Measurements from ENCODE around the gene IP6K1. TPM values are rescaled to one million over a fixed set of nuclear protein-coding genes. Genes with fewer than 3 reads are reported as not detected.

Gene IP6K1
- total RNA-seq, 1 donor from 2014 or later, result 37.7 TPM

- peaks cover 1% of the 10 kb centered on the region for H3K36me3 ChIP-seq (ENCODE audit: control insufficient read depth, insufficient read depth, low read length)
Measured at GRCh38 chr3:49717959-49718857, 68.1 kb downstream of the IP6K1 start.

GRCh38 chr3:49717211-49717958, 69.0 kb downstream of the IP6K1 start:
- no peak for DNase-seq (ENCODE audit: low read depth)

More at GRCh38 chr3:49717959-49718857, 68.1 kb downstream of the IP6K1 start:
- TF ChIP-seq CTCF (IDR thresholded peaks at IDR 0.05; ENCODE audit: insufficient read depth, low read length, poor library complexity, severe bottlenecking), result no peak
- Histone ChIP-seq H3K27me3 (ENCODE audit: control insufficient read depth, insufficient read depth, low read length) (peaks cover 11% of the 10 kb centered on the region), H3K4me3 (ENCODE audit: low read depth, low read length) (no peak overlapping the region)
- no peak for DNase-seq (ENCODE audit: low read depth)

GRCh38 chr3:49716691-49717210, 69.6 kb downstream of the IP6K1 start:
- no peak for DNase-seq (ENCODE audit: low read depth)
- TF ChIP-seq CTCF (IDR thresholded peaks at IDR 0.05; ENCODE audit: insufficient read depth, low read length, poor library complexity, severe bottlenecking), result no peak
- Histone ChIP-seq H3K4me3 (ENCODE audit: low read depth, low read length) (no peak overlapping the region), H3K36me3 (ENCODE audit: control insufficient read depth, insufficient read depth, low read length) (no peaks in the 10 kb centered on the region), H3K27me3 (ENCODE audit: control insufficient read depth, insufficient read depth, low read length) (peaks cover 11% of the 10 kb centered on the region)

More at GRCh38 chr3:49717211-49717958, 69.0 kb downstream of the IP6K1 start:
- peaks cover 11% of the 10 kb centered on the region for H3K27me3 ChIP-seq (ENCODE audit: control insufficient read depth, insufficient read depth, low read length)
- H3K4me3 ChIP-seq (ENCODE audit: low read depth, low read length), result no peak overlapping the region
- TF ChIP-seq CTCF (IDR thresholded peaks at IDR 0.05; ENCODE audit: insufficient read depth, low read length, poor library complexity, severe bottlenecking), result no peak
- no peaks in the 10 kb centered on the region for H3K36me3 ChIP-seq (ENCODE audit: control insufficient read depth, insufficient read depth, low read length)

- H3K36me3 ChIP-seq (ENCODE audit: control insufficient read depth, insufficient read depth, low read length), result no peaks in the 10 kb centered on the region
- peaks cover 11% of the 10 kb centered on the region for H3K27me3 ChIP-seq (ENCODE audit: control insufficient read depth, insufficient read depth, low read length)
- TF ChIP-seq CTCF (IDR thresholded peaks at IDR 0.05; ENCODE audit: insufficient read depth, low read length, poor library complexity, severe bottlenecking), result no peak
- no peak for DNase-seq (ENCODE audit: low read depth)
- H3K4me3 ChIP-seq (ENCODE audit: low read depth, low read length), result no peak overlapping the region
Measured at GRCh38 chr3:49716169-49716568, 70.2 kb downstream of the IP6K1 start.

GRCh38 chr3:49715611-49716121, 70.7 kb downstream of the IP6K1 start:
- DNase-seq (ENCODE audit: low read depth), result no peak
- Histone ChIP-seq H3K36me3 (ENCODE audit: control insufficient read depth, insufficient read depth, low read length) (no peaks in the 10 kb centered on the region), H3K4me3 (ENCODE audit: low read depth, low read length) (no peak overlapping the region), H3K27me3 (ENCODE audit: control insufficient read depth, insufficient read depth, low read length) (peaks cover 11% of the 10 kb centered on the region)
- no peak for TF ChIP-seq CTCF (IDR thresholded peaks at IDR 0.05; ENCODE audit: insufficient read depth, low read length, poor library complexity, severe bottlenecking)
